DMS153 treated with DMSO at 0.1 percent for 48 hours (cell line): ENCODE results near the gene OXT.
A peak's percentile ranks its signal among the peaks of the same experiment; 100 is the strongest.

Source experiments
- DNase-seq: peaks from one replicate; lab custom pipeline; 2025; ENCODE audit not compliant: unreplicated experiment; lab: John Stamatoyannopoulos, UW

OXT gene

GRCh38 chr20:3109350-3110302, 38.2 kb downstream of the OXT start:
- no peak for DNase-seq

GRCh38 chr20:3111507-3111906, 40.1 kb downstream of the OXT start:
- DNase-seq: no peak

- no peak for DNase-seq
Measured at GRCh38 chr20:3111995-3112394, 40.6 kb downstream of the OXT start.

GRCh38 chr20:3115190-3116107, 44.0 kb downstream of the OXT start:
- peak; percentile 14 for DNase-seq

DNA sequence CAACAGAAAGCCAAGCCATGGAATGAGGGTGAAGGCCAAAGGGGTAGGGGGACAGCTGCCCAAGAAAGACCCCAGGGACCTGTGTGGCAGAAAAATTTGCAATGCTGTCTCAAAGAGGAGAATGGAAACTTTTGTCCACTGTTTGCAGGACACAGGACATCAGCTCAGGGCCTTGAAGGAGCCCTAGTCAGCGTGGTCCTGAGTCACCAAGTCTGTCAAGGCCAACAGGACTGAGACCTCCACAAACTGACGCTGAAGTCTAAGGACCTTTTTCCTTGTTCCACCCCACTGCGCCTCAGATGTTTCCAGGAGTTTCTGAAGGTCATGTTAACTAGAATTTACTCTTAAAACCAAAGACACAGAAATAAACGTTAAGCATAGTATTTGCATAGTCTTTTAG, 44.9 kb downstream of the OXT start:
- DNase-seq: no peak

GRCh38 chr20:3117839-3118379, 46.5 kb downstream of the OXT start:
- DNase-seq: peak; percentile 19

GRCh38 chr20:3119044-3119443, 47.6 kb downstream of the OXT start:
- no peak for DNase-seq

DNA sequence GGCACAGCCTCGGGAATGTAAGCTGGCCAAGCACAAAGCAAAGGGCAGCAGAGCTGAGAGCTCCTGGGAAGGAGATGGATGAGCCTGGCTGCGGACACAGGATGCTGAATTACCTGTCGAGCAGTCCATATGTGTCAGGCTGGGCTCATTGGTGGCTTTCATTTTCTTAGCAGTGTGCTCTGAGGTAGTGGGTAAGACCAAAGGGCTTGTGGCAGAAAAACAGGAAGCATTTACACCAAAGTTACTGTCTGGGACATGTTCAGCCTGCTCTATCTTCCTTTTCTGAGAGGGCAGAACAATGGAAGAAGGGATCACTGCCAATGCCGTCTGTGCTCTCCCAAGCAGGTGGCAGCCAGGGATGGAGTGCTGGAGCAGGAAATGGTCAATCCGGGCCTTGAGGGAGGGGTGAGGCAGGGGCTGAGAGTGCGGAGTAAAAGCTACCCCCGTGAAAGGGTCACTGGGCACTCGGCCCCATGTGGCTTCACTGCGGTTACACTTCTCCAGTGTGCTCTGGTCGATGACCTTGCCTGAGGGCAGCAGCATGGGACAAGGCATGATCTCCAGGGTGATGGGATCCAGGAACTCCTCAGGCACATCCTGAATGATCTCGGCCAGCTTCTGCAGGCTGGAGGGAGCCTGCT, 50.0 kb downstream of the OXT start:
- no peak for DNase-seq
